Endothelial cell of umbilical vein (primary cell): ENCODE data around the gene CDC45.
A peak's percentile ranks its signal among the peaks of the same experiment; 100 is the strongest.

Experiments used
- EZH2 ChIP-seq: IDR thresholded peaks from 2 replicates; pipeline ENCODE4 v1.6.1; 2012; ENCODE audit warnings: borderline replicate concordance, low read depth, mild to moderate bottlenecking, moderate library complexity, low read length, inconsistent platforms; ENCODE audit not compliant: severe bottlenecking
- FOS ChIP-seq: IDR thresholded peaks from 2 replicates; pipeline ENCODE4 v1.6.1; 2011; ENCODE audit warnings: mild to moderate bottlenecking, low read length, moderate library complexity, borderline replicate concordance; ENCODE audit not compliant: insufficient read depth
- JUN ChIP-seq: IDR thresholded peaks from 2 replicates; pipeline ENCODE4 v1.6.1; 2011; ENCODE audit warnings: borderline replicate concordance, low read depth; ENCODE audit not compliant: insufficient read length, insufficient read depth
- POLR2A ChIP-seq: IDR thresholded peaks from 2 replicates; pipeline ENCODE4 v1.6.1; 2012; ENCODE audit warnings: low read depth, mild to moderate bottlenecking, control low read depth, low read length
- POLR2AphosphoS5 ChIP-seq: IDR thresholded peaks from 2 replicates; pipeline ENCODE4 v1.6.1; 2012; ENCODE audit warnings: low read depth, mild to moderate bottlenecking, control low read depth, low read length, moderate library complexity; ENCODE audit not compliant: insufficient read depth
- TF ChIP-seq, protein P1 (sequence below), 2 donors: IDR thresholded peaks; 1 replicate in 1 of 2; 2 replicates in 1 of 2; pipeline ENCODE4 v1.5.1; 2011; ENCODE audit warnings: low read length in 2 of 2, mild to moderate bottlenecking in 2 of 2, moderate library complexity in 2 of 2, control low read depth in 1 of 2, inconsistent platforms in 1 of 2, low read depth in 1 of 2; ENCODE audit not compliant: insufficient read depth in 1 of 2; ENCODE audit errors: extremely low read depth in 1 of 2

DNA sequence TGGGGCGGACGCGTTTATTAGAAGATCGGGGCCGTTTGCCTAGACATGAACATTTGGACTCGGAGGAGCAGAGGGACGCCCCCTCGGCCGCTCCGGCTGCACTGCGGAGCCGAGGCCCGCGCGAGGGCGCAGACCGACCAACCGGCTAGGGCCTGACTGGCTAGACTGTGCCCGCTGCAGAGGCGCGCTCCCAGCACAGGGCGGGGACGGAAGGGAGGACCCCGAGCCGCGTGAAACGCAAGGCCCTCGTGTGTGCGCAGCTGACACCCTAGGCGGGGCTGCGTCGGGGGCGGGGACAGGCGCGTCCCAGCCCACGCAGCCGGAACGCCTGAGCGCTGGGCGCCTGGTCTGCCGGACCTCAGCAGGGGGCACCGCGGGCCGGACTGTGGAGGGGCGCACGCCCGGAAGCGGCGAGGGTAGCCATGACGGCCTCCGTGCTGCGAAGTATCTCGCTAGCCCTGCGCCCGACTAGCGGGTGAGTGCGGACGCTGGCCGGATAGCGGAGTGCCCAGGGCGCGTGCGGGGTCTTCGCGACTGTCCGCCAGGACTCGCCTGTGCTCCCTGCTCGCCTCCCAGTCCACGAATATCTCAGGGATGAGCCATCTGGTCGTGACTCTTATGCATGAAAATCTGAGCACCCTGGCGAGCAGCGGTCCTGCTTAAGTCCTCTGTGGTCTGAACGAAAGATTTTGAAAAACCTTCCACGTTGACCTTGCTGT lies 47.4 kb upstream of the CDC45 start, which contains the start of gene MRPL40:
- TF ChIP-seq, protein P1, sequence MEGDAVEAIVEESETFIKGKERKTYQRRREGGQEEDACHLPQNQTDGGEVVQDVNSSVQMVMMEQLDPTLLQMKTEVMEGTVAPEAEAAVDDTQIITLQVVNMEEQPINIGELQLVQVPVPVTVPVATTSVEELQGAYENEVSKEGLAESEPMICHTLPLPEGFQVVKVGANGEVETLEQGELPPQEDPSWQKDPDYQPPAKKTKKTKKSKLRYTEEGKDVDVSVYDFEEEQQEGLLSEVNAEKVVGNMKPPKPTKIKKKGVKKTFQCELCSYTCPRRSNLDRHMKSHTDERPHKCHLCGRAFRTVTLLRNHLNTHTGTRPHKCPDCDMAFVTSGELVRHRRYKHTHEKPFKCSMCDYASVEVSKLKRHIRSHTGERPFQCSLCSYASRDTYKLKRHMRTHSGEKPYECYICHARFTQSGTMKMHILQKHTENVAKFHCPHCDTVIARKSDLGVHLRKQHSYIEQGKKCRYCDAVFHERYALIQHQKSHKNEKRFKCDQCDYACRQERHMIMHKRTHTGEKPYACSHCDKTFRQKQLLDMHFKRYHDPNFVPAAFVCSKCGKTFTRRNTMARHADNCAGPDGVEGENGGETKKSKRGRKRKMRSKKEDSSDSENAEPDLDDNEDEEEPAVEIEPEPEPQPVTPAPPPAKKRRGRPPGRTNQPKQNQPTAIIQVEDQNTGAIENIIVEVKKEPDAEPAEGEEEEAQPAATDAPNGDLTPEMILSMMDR (IDR thresholded peaks at IDR 0.05; ENCODE audit: extremely low read depth in 1 of 2, insufficient read depth in 1 of 2, low read depth in 1 of 2, low read length in 2 of 2), result no peak
- TF ChIP-seq EZH2 (no peak), POLR2A (peak; percentile 95), POLR2AphosphoS5 (peak; percentile 96), FOS (peak; percentile 18), JUN (no peak)
